ENCODE data around the gene NTRK1.

GRCh38 chr1:156856282-156856785 lies 4.3 kb upstream of the NTRK1 start:
- TF ChIP-seq CTCF (IDR thresholded peaks at IDR 0.05) (no peak), POLR2A (IDR thresholded peaks at IDR 0.05) (no peak)

Data from lower leg skin (tissue), 3 donors.